HG02610 (cell line): ENCODE results near the gene CFAP157.

Experiments
- ATAC-seq: cut with Tn5 transposase; IDR thresholded peaks from one replicate; pipeline ENCODE4 v1.9.1; 2021; ENCODE audit warnings: mild to moderate bottlenecking, moderate library complexity; ENCODE audit not compliant: unreplicated experiment

The CFAP157 gene

GRCh38 chr9:127692071-127692470, 14.7 kb upstream of the CFAP157 start:
- no peak for ATAC-seq

- ATAC-seq: no peak
These were observed 13.6 kb upstream of the CFAP157 start for GRCh38 chr9:127693143-127693542.

GRCh38 chr9:127693697-127694096, 13.1 kb upstream of the CFAP157 start:
- no peak for ATAC-seq

- no peak for ATAC-seq
These were observed 11.7 kb upstream of the CFAP157 start for GRCh38 chr9:127694890-127695720.

- no peak for ATAC-seq
These were observed 9.2 kb upstream of the CFAP157 start for GRCh38 chr9:127697575-127697974.

GRCh38 chr9:127698386-127698785, 8.4 kb upstream of the CFAP157 start:
- ATAC-seq: no peak

- peak; percentile 95 for ATAC-seq
These were observed 7.7 kb upstream of the CFAP157 start for GRCh38 chr9:127698985-127699670.

- no peak for ATAC-seq
These were observed 6.6 kb upstream of the CFAP157 start for GRCh38 chr9:127700140-127700539.

- ATAC-seq: no peak
These were observed 6.1 kb upstream of the CFAP157 start for GRCh38 chr9:127700594-127701255.

GRCh38 chr9:127703289-127703946, 3.4 kb upstream of the CFAP157 start:
- no peak for ATAC-seq

GRCh38 chr9:127705577-127706379, 1.0 kb upstream of the CFAP157 start:
- no peak for ATAC-seq

GRCh38 chr9:127707766-127708165, 978 bp downstream of the CFAP157 start:
- no peak for ATAC-seq

- ATAC-seq: no peak
These were observed 2.3 kb downstream of the CFAP157 start for GRCh38 chr9:127708952-127709587.

- ATAC-seq: no peak
These were observed 3.5 kb downstream of the CFAP157 start for GRCh38 chr9:127710204-127710783.

- ATAC-seq: no peak
These were observed 4.5 kb downstream of the CFAP157 start for GRCh38 chr9:127711226-127711701.

- no peak for ATAC-seq
These were observed 5.1 kb downstream of the CFAP157 start for GRCh38 chr9:127711831-127712274.

- ATAC-seq: no peak
These were observed 5.6 kb downstream of the CFAP157 start for GRCh38 chr9:127712371-127712770.

- ATAC-seq: no peak
These were observed 6.1 kb downstream of the CFAP157 start for GRCh38 chr9:127712867-127713266.

- ATAC-seq: no peak
These were observed 7.4 kb downstream of the CFAP157 start for GRCh38 chr9:127714020-127714750.
